ENCODE results near the gene CTXN1. TPM values are rescaled to one million over a fixed set of nuclear protein-coding genes. Genes with fewer than 3 reads are reported as not detected.

Gene CTXN1
- total and polyA plus RNA-seq, 2 experiments from 2014 or later, result 22.8 to 48.5 TPM

- H3K4me1 ChIP-seq (ENCODE audit: low read depth), result no peaks in the 10 kb centered on the region
- H3K27me3 ChIP-seq, result peaks cover 7% of the 10 kb centered on the region
- no peak overlapping the region for H3K27ac ChIP-seq
- no peak overlapping the region for H3K4me3 ChIP-seq
- TF ChIP-seq, protein P1, sequence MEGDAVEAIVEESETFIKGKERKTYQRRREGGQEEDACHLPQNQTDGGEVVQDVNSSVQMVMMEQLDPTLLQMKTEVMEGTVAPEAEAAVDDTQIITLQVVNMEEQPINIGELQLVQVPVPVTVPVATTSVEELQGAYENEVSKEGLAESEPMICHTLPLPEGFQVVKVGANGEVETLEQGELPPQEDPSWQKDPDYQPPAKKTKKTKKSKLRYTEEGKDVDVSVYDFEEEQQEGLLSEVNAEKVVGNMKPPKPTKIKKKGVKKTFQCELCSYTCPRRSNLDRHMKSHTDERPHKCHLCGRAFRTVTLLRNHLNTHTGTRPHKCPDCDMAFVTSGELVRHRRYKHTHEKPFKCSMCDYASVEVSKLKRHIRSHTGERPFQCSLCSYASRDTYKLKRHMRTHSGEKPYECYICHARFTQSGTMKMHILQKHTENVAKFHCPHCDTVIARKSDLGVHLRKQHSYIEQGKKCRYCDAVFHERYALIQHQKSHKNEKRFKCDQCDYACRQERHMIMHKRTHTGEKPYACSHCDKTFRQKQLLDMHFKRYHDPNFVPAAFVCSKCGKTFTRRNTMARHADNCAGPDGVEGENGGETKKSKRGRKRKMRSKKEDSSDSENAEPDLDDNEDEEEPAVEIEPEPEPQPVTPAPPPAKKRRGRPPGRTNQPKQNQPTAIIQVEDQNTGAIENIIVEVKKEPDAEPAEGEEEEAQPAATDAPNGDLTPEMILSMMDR (IDR thresholded peaks at IDR 0.05; ENCODE audit: low read depth, low read length), result no peak
- DNase-seq (ENCODE audit: low read depth in 1 of 2, low spot score in 1 of 2), result no peak
- no peaks in the 10 kb centered on the region for H3K9me3 ChIP-seq (ENCODE audit: low read depth)
- no peaks in the 10 kb centered on the region for H3K36me3 ChIP-seq
Observed at GRCh38 chr19:7879111-7879807, 46.7 kb downstream of the CTXN1 start.

DNA sequence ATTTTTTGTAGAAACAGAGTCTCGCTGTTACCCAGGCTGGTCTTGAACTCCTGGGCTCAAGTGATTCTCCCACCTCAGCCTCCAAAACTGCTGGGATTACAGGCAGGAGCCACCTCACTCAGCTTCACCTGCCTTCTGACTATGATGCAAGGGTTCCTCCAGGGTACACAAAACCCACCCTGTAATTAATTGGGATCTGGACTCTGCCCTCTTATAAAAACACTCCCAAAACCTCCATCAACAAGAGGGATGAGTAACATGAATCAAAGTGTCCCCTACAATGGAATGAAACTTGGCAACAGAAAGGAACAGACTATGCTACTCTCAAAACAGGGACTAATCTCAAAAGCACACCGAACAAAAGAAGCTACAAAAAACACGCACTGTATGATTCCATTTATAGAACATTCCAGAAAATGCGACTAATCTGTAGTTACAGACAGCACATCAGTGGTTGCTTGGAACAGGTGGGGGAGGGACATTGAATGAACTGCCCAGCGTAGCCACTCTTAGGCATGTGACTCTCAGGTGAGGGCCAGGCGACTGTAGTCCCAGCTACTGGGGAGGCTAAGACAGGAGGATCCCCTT is 48.6 kb downstream of the CTXN1 start:
- no peak for DNase-seq (ENCODE audit: low read depth in 1 of 2, low spot score in 1 of 2)

DNA sequence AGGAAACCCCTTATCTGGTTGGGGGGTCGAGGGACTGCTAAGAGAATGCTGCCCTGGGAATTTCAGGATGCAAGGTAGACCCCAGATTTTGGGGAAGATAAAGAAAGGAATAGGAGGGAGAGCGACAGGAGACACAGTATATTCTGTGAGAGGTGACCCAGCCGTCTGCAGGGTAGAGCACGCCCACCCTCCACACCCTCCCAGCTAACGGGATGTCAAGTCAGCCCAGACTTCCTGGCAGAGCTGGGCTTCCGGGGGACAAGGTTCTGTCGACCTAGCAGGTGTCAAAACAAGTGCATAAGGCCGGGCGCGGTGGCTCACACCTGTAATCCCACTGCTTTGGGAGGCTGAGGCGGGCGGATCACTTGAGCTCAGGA is 51.0 kb downstream of the CTXN1 start:
- DNase-seq (ENCODE audit: low read depth in 1 of 2, low spot score in 1 of 2), result no peak
- H3K27me3 ChIP-seq, result peaks cover 17% of the 10 kb centered on the region
- TF ChIP-seq, protein P1 (IDR thresholded peaks at IDR 0.05; ENCODE audit: low read depth, low read length), result no peak
- H3K36me3 ChIP-seq, result no peaks in the 10 kb centered on the region
- peak overlapping the region; percentile 49 for H3K4me3 ChIP-seq
- H3K27ac ChIP-seq, result no peak overlapping the region
- no peaks in the 10 kb centered on the region for H3K9me3 ChIP-seq (ENCODE audit: low read depth)
- peaks cover 3% of the 10 kb centered on the region for H3K4me1 ChIP-seq (ENCODE audit: low read depth)

More for the DNA sequence above, 48.6 kb downstream of the CTXN1 start:
- Histone ChIP-seq H3K36me3 (no peaks in the 10 kb centered on the region), H3K4me3 (no peak overlapping the region), H3K27me3 (peaks cover 17% of the 10 kb centered on the region), H3K9me3 (ENCODE audit: low read depth) (no peaks in the 10 kb centered on the region), H3K27ac (no peak overlapping the region), H3K4me1 (ENCODE audit: low read depth) (no peaks in the 10 kb centered on the region)
- TF ChIP-seq, protein P1 (IDR thresholded peaks at IDR 0.05; ENCODE audit: low read depth, low read length), result no peak

Other genes with a start within 250 kb of the CTXN1 start
- not detected in 2 replicates for gene MCEMP1, start 249.0 kb downstream of the CTXN1 start, total RNA-seq
- not detected in 2 replicates for gene MCEMP1, start 249.0 kb downstream of the CTXN1 start, polyA plus RNA-seq
- gene TRAPPC5, start 245.3 kb downstream of the CTXN1 start, total RNA-seq, result 95.9 and 96.2 TPM in 2 replicates
- gene TRAPPC5, start 245.3 kb downstream of the CTXN1 start, polyA plus RNA-seq, result 111 and 120 TPM in 2 replicates
- not detected in 2 replicates for gene FCER2, start 224.0 kb downstream of the CTXN1 start, total RNA-seq
- 0.39 TPM in 1 of 2 replicates, not detected in the other for gene FCER2, start 224.0 kb downstream of the CTXN1 start, polyA plus RNA-seq
- gene CLEC4G, start 194.0 kb downstream of the CTXN1 start, total RNA-seq, result not detected in 2 replicates
- not detected in 2 replicates for gene CLEC4G, start 194.0 kb downstream of the CTXN1 start, polyA plus RNA-seq
- gene CD209, start 178.6 kb downstream of the CTXN1 start, total RNA-seq, result not detected in 2 replicates
- not detected in 2 replicates for gene CD209, start 178.6 kb downstream of the CTXN1 start, polyA plus RNA-seq
- 0.54 TPM in 1 of 2 replicates, not detected in the other for gene CLEC4M, start 162.9 kb downstream of the CTXN1 start, total RNA-seq
- gene CLEC4M, start 162.9 kb downstream of the CTXN1 start, polyA plus RNA-seq, result 0.48 TPM in 1 of 2 replicates, not detected in the other
- gene EVI5L, start 95.9 kb downstream of the CTXN1 start, total RNA-seq, result 41.9 and 48.6 TPM in 2 replicates
- gene EVI5L, start 95.9 kb downstream of the CTXN1 start, polyA plus RNA-seq, result 28.7 and 29.1 TPM in 2 replicates
- gene PRR36, start 51.7 kb downstream of the CTXN1 start, total RNA-seq, result 2.0 and 6.1 TPM in 2 replicates
- 6.2 and 10.3 TPM in 2 replicates for gene PRR36, start 51.7 kb downstream of the CTXN1 start, polyA plus RNA-seq
- gene LRRC8E, start 37.6 kb downstream of the CTXN1 start, total RNA-seq, result 2.4 and 3.5 TPM in 2 replicates
- gene LRRC8E, start 37.6 kb downstream of the CTXN1 start, polyA plus RNA-seq, result 1.3 TPM in 1 of 2 replicates, not detected in the other
- 23.5 and 24.1 TPM in 2 replicates for gene MAP2K7, start 22.3 kb downstream of the CTXN1 start, total RNA-seq
- gene MAP2K7, start 22.3 kb downstream of the CTXN1 start, polyA plus RNA-seq, result 12.4 and 18.6 TPM in 2 replicates
- gene TGFBR3L, start 11.3 kb downstream of the CTXN1 start, total RNA-seq, result 0.46 and 3.2 TPM in 2 replicates
- 2.6 and 11.8 TPM in 2 replicates for gene TGFBR3L, start 11.3 kb downstream of the CTXN1 start, polyA plus RNA-seq
- 22.1 and 42.1 TPM in 2 replicates for gene SNAPC2, start 5.8 kb downstream of the CTXN1 start, total RNA-seq
- gene SNAPC2, start 5.8 kb downstream of the CTXN1 start, polyA plus RNA-seq, result 22.5 and 31.4 TPM in 2 replicates
- gene TIMM44, start 17.5 kb upstream of the CTXN1 start, total RNA-seq, result 77.9 and 92.4 TPM in 2 replicates
- 52.0 and 52.5 TPM in 2 replicates for gene TIMM44, start 17.5 kb upstream of the CTXN1 start, polyA plus RNA-seq
- gene ELAVL1, start 79.5 kb upstream of the CTXN1 start, total RNA-seq, result 62.2 and 66.5 TPM in 2 replicates
- 104 and 137 TPM in 2 replicates for gene ELAVL1, start 79.5 kb upstream of the CTXN1 start, polyA plus RNA-seq
- not detected in 2 replicates for gene CCL25, start 126.6 kb upstream of the CTXN1 start, total RNA-seq
- not detected in 2 replicates for gene CCL25, start 126.6 kb upstream of the CTXN1 start, polyA plus RNA-seq
- gene FBN3, start 223.5 kb upstream of the CTXN1 start, total RNA-seq, result 6.6 and 15.1 TPM in 2 replicates
- gene FBN3, start 223.5 kb upstream of the CTXN1 start, polyA plus RNA-seq, result 5.6 and 6.2 TPM in 2 replicates